ENCODE measurements around the gene DDX56.
A peak's percentile ranks its signal among the peaks of the same experiment; 100 is the strongest.
"Not testable (repeated sequence)": the region's sequence is repeated elsewhere in the genome, so short reads cannot be mapped to it uniquely, and the experiment has no call there.

Gene DDX56

DNA sequence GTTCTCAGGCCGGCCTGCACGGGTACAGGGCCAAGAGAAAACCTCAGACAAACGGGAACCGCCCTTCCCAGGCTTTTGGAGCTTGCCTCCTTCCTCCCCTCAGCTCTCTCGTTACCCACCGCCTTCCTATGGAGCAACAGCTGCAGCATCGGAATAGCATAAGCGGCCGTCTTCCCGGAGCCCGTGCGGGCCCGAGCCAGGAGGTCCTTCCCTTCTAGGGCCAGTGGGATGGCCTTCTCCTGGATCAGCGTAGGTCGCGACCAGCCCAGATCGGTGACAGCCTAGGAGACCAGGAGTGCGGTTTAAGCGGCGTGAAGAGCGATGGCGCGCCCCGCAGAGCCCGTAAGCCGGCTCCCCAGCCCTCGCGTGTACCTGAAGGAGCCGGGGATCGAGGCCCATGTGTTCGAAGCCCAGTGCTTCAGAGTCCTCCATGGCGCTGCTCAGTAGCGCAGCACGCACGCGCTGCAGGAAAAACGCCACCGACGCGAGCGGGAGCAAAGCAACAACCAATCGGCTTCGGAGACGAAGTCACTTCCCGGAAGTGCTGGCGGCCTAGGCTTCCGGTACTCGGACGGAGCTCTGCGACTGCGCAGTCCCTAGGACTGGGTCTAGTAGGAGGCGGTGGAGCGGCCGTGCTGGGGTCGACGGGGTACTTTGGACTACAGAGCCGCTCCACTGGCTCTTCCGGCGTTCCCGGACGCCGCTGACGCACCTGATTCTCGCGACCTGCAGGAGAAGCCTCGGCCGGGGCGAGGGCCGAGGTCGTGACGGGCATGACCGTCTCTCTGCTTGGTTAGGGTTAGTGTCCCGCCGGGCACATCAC lies at the start of gene DDX56:
TSS of gene DDX56 (minus strand) at position 445 of the 823 bp plus-strand sequence. CDS start at position 432, 13 bp downstream.
- peak; percentile 97 for DNase-seq

- no peak for DNase-seq
Measured at GRCh38 chr7:44622342-44623151, 48.8 kb upstream of the DDX56 start.

GRCh38 chr7:44621750-44622103 lies 48.0 kb upstream of the DDX56 start:
- no peak for DNase-seq

DNA sequence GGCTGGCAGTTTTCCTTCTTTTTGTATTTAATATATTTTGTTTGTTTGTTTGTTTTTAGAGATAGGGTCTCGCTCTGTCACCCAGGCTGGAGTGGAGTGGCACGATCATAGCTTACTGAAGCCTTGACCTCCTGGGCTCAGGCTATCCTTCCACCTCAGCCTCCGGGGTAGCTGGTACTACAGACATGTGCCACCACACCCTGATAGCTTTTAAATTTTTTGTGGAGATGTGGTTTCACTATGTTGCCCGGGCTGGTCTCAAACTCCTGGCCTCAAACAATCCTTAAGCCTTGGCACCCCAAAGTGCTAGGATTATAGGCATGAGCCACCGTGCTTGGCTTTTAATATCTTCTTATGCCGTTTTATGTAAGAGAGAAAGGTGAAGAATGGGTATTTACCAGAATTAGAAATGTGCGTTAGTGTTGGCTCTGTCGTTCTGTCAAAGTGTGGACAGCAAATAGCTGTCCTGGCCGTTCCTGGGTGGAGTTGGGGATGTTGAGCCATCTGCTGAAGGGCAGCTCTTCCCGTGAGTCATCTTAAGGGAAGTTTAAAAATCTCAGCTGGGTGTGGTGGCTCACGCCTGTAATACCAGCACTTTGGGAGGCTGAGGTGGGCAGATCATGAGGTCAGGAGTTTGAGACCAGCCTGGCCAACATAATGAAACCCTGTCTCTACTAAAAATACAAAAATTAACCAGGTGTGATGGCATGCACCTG lies 47.5 kb upstream of the DDX56 start:
- DNase-seq, result no peak

DNA sequence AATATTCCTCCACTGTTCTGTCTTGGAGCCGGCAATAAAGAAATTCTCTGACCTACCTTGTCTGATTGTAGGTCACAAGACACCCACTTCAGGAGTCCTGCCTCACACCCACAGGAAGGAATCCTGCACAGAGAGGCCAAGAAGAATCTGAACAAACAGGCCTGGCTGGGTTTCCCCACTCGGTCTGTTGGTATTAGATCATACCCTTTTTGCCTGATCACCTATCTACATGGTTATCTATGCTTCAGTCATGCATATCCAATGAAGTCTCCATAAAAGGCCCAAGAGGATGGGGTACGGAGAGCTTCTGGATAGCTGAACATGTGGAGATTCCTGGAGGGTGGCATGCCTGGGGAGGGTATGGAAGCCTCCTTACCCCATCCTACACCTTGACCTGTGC lies 45.0 kb upstream of the DDX56 start:
- no peak for DNase-seq

- no peak for DNase-seq
Measured at GRCh38 chr7:44618045-44618444, 44.3 kb upstream of the DDX56 start.

- no peak for DNase-seq
Measured at GRCh38 chr7:44617225-44617890, 43.6 kb upstream of the DDX56 start.

DNA sequence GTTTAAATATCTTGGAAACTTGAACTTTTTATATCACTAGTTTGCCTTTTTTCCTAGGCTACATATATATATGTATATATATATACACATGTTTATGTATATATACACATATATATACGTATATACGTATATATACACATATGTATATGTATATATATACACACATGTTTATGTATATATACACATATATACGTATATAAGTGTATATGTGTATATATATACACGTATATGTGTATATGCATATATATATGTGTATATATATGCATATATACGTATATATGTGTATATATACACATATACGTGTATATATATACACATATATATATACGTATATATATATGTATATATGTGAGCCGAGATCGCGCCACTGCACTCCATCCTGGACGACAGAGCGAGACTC lies 42.8 kb upstream of the DDX56 start:
- DNase-seq, result no peak

GRCh38 chr7:44615793-44616192 lies 42.1 kb upstream of the DDX56 start:
- no peak for DNase-seq

- no peak for DNase-seq
Measured at GRCh38 chr7:44615149-44615611, 41.5 kb upstream of the DDX56 start.

DNA sequence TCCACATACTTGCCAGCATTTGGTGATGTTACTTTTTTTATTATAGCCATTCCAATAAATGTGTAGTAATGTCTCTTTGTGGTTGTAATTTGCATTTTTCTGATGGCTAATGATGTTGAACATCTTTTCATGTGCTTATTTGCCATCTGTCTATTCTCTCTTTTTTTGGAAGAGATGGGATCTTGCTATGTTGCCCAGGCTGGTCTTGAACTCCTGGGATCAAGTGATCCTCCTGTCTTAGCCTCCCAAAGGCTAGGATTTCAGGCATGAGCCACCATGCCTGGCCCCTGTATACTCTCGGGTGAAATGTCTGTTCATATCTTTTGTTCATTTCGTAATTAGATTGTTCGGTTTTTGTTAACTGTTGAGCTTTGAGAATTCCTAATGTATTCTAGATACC lies 36.1 kb upstream of the DDX56 start:
- no peak for DNase-seq

DNA sequence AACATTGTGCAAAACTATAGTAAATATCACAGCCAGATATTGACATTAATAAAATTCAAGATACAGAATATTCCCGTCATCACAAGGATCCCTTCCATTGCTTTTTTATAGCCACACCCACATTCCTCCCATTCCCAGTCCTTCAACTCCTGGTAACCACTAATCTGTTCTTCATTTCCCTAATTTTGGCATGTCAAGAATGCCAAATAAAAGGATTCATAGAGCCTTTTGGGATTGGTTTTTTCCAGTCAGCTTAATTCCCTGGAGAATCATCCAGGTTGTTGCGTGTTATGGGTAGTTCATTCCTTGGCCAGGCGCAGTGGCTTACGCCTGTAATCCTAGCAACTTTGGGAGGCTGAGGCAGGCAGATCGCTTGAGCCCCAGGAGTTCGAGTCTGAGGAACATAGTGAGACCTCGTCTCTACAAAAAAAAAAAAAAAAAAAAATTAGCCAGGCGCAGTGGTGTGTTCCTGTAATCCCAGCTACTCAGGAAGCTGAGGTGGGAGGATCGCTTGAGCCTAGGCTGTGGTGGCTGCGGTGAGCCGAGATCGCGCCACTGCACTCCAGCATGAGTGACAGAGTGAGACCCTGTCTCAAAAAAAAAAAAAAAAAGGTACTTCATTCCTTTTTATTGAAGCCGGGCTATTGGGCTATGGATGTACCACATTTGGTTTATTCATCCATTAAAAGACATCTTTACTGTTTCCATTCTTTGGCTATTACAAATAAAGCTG lies 35.4 kb upstream of the DDX56 start:
- DNase-seq, result no peak

DNA sequence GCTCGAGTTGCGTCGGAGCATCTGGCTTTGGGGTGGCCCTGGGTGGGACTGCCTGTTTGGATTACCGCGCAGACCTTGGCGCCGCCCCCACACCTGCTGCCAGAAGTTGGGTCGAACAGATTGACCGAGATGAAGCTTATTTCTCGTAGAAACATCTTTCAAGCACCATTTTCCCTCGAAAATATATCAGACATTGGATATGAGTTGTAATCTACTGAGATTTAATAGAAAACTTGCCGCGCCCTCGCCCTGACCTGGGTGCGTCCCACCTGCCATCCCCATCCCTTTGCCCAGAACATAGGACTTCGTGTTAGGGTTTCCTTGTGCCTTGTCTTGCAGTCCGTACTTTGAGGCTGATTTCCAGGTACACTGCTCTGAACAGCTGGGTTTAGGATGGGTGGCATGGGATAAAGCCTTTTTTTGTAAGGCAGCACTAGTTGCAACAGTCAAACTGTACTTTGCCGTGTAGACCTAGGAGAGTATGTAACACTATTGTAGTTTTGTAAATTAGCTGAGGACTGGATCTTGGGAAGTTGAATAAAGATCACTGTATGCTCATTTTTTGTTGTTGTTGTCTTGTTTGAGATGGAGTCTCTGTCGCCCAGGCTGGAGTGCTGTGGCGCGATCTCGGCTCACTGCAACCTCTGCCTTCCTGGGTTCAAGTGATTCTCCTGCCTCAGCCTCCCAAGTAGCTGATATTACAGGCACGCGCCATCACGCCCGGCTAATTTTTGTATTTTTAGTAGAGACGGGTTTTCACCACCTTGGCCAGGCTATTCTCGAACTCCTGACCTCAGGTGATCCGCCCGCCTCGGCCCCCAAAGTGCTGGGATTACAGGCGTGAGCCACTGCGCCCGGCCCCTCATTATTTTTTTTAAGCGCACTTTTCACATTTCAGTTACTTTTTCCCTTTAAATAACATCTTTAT lies 33.7 kb upstream of the DDX56 start:
- DNase-seq, result peak; percentile 52

GRCh38 chr7:44606341-44607140 lies 32.8 kb upstream of the DDX56 start, which contains the start of gene OGDH:
TSS of gene OGDH (plus strand) at chr7:44606627. CDS start at chr7:44624344, 17,717 bp downstream.
- DNase-seq, result peak; percentile 99

- DNase-seq, result no peak
Measured at GRCh38 chr7:44604941-44605340, 31.2 kb upstream of the DDX56 start.

DNA sequence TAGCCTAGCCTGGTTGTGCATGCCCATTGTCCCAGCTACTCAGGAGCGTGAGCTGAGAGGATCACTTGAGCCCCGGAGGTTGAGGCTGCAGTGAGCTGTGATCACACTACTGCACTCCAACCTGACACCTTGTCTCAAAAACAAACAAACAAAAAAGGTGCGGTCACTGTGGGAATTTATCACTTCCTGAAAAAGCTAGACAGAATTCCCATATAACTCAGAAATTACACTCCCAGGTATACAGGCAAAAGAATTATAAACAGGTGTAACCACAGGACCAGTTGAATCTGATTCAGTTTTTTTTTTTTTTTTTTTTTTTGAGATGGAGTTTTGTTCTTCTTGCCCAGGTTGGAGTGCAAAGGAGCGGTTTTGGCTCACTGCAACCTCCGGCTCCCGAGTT lies 29.5 kb upstream of the DDX56 start:
- DNase-seq, result no peak

GRCh38 chr7:44602576-44602910 lies 28.8 kb upstream of the DDX56 start:
- no peak for DNase-seq

DNA sequence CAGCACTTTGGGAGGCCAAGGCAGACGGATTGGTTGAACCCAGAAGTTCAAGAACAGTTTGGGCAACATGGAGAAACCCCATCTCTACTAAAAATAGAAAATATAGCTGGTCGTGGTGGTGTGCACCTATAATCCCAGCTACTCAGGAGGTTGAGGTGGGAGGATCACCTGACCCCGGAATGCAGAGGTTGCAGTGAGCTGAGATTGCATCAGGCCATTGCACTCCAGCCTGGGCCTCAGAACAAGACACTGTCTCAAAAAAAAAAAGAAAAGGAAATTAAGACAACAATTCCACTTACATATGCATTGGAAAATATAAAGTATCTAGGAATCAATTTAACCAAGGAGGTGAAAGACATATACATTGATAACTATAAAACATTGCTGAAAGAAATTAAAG lies 25.5 kb upstream of the DDX56 start:
- DNase-seq, result no peak

- DNase-seq, result not testable (repeated sequence)
Measured at GRCh38 chr7:44597181-44597580, 23.5 kb upstream of the DDX56 start.
